Esophagus squamous epithelium (tissue), 5 donors: ENCODE data around the gene ZSCAN31. TPM values are rescaled to one million over a fixed set of nuclear protein-coding genes. Genes with fewer than 3 reads are reported as not detected.
"Not testable (repeated sequence)": the region's sequence is repeated elsewhere in the genome, so short reads cannot be mapped to it uniquely, and the experiment has no call there.

Experiments used
- DNase-seq: peaks from one replicate; lab custom pipeline; 2025; lab: John Stamatoyannopoulos, UW
- H3K27ac ChIP-seq, 4 donors: fragments of 200-600 bp; sonication (generic); one replicate each; pipeline ENCODE4 v1.5.1; 2016 to 2019; ENCODE audit warnings: mild to moderate bottlenecking in 1 of 4
- H3K27me3 ChIP-seq, 4 donors: fragments of 200-600 bp; sonication (generic); 1 replicate in 3 of 4; 2 replicates in 1 of 4; pipeline versions ENCODE4 v1.5.1 to v1.6.0; 2017 to 2021; ENCODE audit warnings: antibody characterized with exemption in 1 of 4
- H3K36me3 ChIP-seq, 3 donors: fragments of 200-600 bp; sonication (generic); one replicate each; pipeline ENCODE4 v1.5.1; 2016 to 2019
- H3K4me1 ChIP-seq, 3 donors: fragments of 200-600 bp; sonication (generic); one replicate each; pipeline ENCODE4 v1.5.1; 2017 to 2019
- H3K4me3 ChIP-seq, 4 donors: fragments of 200-600 bp; sonication (generic); 1 replicate in 3 of 4; 2 replicates in 1 of 4; pipeline ENCODE4 v1.5.1; 2016 to 2019; ENCODE audit warnings: mild to moderate bottlenecking in 2 of 4, moderate library complexity in 1 of 4
- H3K9me3 ChIP-seq, 3 donors: fragments of 200-600 bp; sonication (generic); one replicate each; pipeline ENCODE4 v1.5.1; 2016 to 2019
- POLR2A ChIP-seq, 4 donors: fragments of 450-650 bp; IDR thresholded peaks; one replicate each; pipeline ENCODE4 v1.6.1; 2017; ENCODE audit warnings: antibody characterized with exemption in 4 of 4, mild to moderate bottlenecking in 4 of 4, moderate library complexity in 3 of 4
- WGBS, 2 donors: methylation state at CpG; one replicate each; pipeline ENCODE4 v1.1.5; 2018; 5-methylcytosine and 5-hydroxymethylcytosine counted together
- intact Hi-C: fragments of 100-400 bp; cut with DNase I; formaldehyde crosslinking; loops from one replicate; pipeline ENCODE4 v1.15.0; 2022
- total RNA-seq, 4 donors: library from RNA; depleted of rRNA; stranded (reverse); fragments of >200 nt; gene quantifications; one replicate each; pipeline ENCODE4 v1.1.0, GENCODE V29; 2016
- TF ChIP-seq, protein P1 (sequence below), 6 experiments: fragments of 450-650 bp in 4 of 6; fragments of 200-600 bp in 2 of 6; sonication (generic) in 2 of 6; IDR thresholded peaks; one replicate each; pipeline ENCODE4 v1.5.1; 2016 to 2019; ENCODE audit warnings: antibody characterized with exemption in 6 of 6, mild to moderate bottlenecking in 4 of 6, moderate library complexity in 4 of 6
- donor health status: DM: yes; HTN: yes; CAD: no.

Gene ZSCAN31
- total RNA-seq, 4 donors from 2014 or later: 11.6 to 59.9 (median 19.4) TPM

DNA sequence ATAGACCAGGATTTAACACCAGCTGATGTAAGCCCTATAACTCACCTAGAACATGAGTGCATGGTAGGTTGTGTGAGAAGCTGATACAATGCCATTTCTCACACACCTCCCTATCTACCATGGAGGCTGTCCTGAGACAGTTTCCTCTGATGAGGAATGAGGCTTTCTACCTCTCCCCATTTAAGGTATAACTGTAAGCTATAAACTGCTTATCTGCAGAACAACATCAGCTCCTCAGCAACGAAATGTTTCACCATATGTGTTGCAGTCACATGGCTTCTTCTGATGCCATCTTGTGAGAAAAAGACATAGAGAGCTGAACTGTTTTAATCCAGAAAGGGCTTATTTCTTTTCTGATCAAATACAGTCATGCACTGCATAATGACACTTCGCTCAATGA lies 34.5 kb upstream of the ZSCAN31 start:
- Histone ChIP-seq H3K27ac (no peak overlapping the region), H3K4me1 (no peaks in the 10 kb centered on the region), H3K27me3 (no peaks in the 10 kb centered on the region), H3K9me3 (no peaks in the 10 kb centered on the region), H3K36me3 (peaks cover 3 to 14% (median 7%) of the 10 kb centered on the region in 3 donors), H3K4me3 (no peak overlapping the region)
- no peak for TF ChIP-seq POLR2A (IDR thresholded peaks at IDR 0.05)
- TF ChIP-seq, protein P1, sequence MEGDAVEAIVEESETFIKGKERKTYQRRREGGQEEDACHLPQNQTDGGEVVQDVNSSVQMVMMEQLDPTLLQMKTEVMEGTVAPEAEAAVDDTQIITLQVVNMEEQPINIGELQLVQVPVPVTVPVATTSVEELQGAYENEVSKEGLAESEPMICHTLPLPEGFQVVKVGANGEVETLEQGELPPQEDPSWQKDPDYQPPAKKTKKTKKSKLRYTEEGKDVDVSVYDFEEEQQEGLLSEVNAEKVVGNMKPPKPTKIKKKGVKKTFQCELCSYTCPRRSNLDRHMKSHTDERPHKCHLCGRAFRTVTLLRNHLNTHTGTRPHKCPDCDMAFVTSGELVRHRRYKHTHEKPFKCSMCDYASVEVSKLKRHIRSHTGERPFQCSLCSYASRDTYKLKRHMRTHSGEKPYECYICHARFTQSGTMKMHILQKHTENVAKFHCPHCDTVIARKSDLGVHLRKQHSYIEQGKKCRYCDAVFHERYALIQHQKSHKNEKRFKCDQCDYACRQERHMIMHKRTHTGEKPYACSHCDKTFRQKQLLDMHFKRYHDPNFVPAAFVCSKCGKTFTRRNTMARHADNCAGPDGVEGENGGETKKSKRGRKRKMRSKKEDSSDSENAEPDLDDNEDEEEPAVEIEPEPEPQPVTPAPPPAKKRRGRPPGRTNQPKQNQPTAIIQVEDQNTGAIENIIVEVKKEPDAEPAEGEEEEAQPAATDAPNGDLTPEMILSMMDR (IDR thresholded peaks at IDR 0.05): no peak
- intact Hi-C loops: no loop called here
- WGBS, 2 donors: 68 to 86% methylated on average over 2 of the region's 2 CpGs
- no peak for DNase-seq

DNA sequence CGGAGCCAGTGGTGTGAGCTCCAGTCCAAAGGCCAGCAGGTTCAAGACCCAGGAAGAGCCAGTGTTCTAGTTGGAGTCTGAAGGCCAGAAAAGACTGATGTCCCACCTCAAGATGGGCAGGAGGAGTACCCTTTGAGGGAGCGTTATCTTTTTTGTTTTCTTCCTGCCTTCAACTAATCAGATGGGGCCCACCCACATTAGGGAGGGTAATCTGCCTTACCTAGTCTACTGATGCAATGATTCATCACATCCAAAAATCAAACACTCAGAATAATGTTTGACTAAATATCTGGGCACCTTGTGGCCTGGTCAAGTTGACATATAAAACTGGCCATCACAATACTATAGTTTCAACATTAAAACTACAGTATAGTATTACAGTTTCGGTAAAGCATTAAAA lies 33.5 kb upstream of the ZSCAN31 start:
- H3K27me3 ChIP-seq: no peaks in the 10 kb centered on the region
- intact Hi-C loops: no loop called here
- no peak for DNase-seq
- no peaks in the 10 kb centered on the region for H3K4me1 ChIP-seq
- H3K4me3 ChIP-seq: no peak overlapping the region
- no peaks in the 10 kb centered on the region for H3K9me3 ChIP-seq
- 89 to 96% methylated on average over 3 of the region's 3 CpGs for WGBS, 2 donors
- H3K36me3 ChIP-seq: peaks cover 3 to 24% (median 15%) of the 10 kb centered on the region in 3 donors
- H3K27ac ChIP-seq: no peak overlapping the region
- TF ChIP-seq, protein P1 (IDR thresholded peaks at IDR 0.05): no peak
- TF ChIP-seq POLR2A (IDR thresholded peaks at IDR 0.05): no peak

DNA sequence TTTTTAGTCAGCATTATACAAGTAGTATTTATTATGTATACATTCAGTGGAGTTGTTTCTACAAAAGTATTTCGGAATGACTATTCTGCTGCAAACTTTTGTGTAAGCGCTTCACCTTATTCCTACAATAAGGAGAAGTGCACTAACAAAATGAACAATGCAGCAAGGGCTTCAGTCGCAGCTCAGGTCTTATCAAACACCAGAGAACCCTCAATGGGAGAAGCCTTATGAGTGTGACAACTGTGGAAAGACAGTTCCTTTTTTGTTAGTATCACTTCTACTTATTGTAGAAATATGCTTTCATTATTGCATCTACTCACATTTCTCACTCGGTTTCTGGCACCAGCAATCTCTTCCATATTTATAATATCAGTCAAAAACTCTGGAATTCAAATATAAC lies 32.6 kb upstream of the ZSCAN31 start:
- no peak overlapping the region for H3K4me3 ChIP-seq
- H3K36me3 ChIP-seq: peaks cover 3 to 33% (median 15%) of the 10 kb centered on the region in 3 donors
- H3K9me3 ChIP-seq: no peaks in the 10 kb centered on the region
- no peaks in the 10 kb centered on the region for H3K27me3 ChIP-seq
- TF ChIP-seq, protein P1 (IDR thresholded peaks at IDR 0.05): no peak
- H3K4me1 ChIP-seq: no peaks in the 10 kb centered on the region
- H3K27ac ChIP-seq: no peak overlapping the region
- intact Hi-C loops: no loop called here
- WGBS, 2 donors: 77 to 94% methylated on average over 4 of the region's 4 CpGs
- no peak for DNase-seq

DNA sequence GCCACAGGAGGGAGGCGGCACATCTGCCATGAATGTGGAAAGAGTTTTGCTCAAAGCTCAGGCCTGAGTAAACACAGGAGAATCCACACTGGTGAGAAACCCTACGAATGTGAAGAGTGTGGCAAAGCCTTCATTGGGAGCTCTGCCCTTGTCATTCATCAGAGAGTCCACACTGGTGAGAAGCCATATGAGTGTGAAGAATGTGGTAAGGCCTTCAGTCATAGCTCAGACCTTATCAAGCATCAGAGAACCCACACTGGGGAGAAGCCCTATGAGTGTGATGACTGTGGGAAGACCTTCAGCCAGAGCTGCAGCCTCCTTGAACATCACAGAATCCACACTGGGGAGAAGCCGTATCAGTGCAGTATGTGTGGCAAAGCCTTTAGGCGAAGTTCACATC lies 29.6 kb upstream of the ZSCAN31 start:
- H3K4me3 ChIP-seq, H3K27ac ChIP-seq, H3K9me3 ChIP-seq, H3K27me3 ChIP-seq, intact Hi-C loops, DNase-seq, H3K4me1 ChIP-seq: not testable (repeated sequence)
- WGBS, 2 donors: 92% methylated on average over 4 of the region's 4 CpGs
- H3K36me3 ChIP-seq: peaks cover 3 to 59% (median 15%) of the 10 kb centered on the region in 3 donors

DNA sequence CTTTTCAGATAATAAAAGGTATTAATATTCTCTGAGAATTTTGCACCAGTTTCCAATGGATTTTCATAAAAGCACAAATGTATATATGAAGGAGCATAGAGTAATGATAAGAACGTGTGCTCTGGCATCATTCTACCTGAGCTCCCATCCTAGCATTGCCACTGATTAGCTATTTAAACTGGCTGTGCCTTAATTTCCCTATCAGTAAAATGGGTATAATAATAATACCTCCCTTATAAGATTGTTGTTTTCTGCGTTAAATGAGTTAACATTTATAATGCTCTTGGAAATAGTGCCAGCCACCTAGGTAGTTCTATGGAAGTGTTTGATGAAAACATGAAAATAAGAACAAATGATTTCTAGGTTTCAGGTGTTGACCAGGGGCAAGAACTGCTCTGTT lies 25.0 kb upstream of the ZSCAN31 start:
- no peak for DNase-seq
- peaks cover 8 to 11% (median 9%) of the 10 kb centered on the region in 3 donors for H3K4me1 ChIP-seq
- H3K4me3 ChIP-seq: no peak overlapping the region
- intact Hi-C loops: no loop called here
- H3K27me3 ChIP-seq: no peaks in the 10 kb centered on the region
- H3K27ac ChIP-seq: no peak overlapping the region
- no peaks in the 10 kb centered on the region for H3K9me3 ChIP-seq
- H3K36me3 ChIP-seq: peaks cover 3 to 66% (median 13%) of the 10 kb centered on the region in 3 donors
- 89 to 93% methylated on average over 2 of the region's 2 CpGs for whole genome bisulfite sequencing, 2 donors
- TF ChIP-seq POLR2A (IDR thresholded peaks at IDR 0.05): no peak
- TF ChIP-seq, protein P1 (IDR thresholded peaks at IDR 0.05): no peak

DNA sequence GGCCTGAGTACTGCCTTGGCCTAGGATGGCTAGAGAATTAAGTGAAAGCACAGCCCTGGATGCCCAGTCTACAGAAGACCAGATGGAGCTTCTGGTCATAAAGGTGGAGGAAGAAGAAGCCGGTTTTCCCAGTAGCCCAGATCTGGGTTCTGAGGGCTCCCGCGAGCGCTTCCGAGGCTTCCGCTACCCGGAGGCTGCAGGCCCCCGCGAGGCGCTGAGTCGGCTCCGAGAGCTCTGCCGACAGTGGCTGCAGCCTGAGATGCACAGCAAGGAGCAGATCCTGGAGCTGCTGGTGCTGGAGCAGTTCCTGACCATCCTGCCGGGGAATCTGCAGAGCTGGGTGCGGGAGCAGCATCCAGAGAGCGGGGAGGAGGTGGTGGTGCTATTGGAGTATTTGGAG lies 23.6 kb upstream of the ZSCAN31 start:
- intact Hi-C loops: loop anchor here (10.0 kb wide), 1 partner anchor 225 kb away; no protein-coding TSS in a partner anchor
- DNase-seq: not testable (repeated sequence)
- H3K36me3 ChIP-seq: peaks cover 0 to 52% (median 0%) of the 10 kb centered on the region in 3 donors

More for the DNA sequence above, 23.6 kb upstream of the ZSCAN31 start:
- WGBS, 2 donors: 86 to 90% methylated on average over 2 to 9 of the region's 16 CpGs
- not testable (repeated sequence) for H3K27ac ChIP-seq, H3K9me3 ChIP-seq, H3K4me3 ChIP-seq, H3K27me3 ChIP-seq
- H3K4me1 ChIP-seq: peaks cover 17 to 24% (median 21%) of the 10 kb centered on the region in 3 donors
